Gastrocnemius medialis (tissue), 4 donors: ENCODE measurements around the gene SPINK4. TPM values are rescaled to one million over a fixed set of nuclear protein-coding genes. Genes with fewer than 3 reads are reported as not detected.

Experiments
- ATAC-seq, 2 donors: fragments of 150-250 bp; one replicate each; pipeline ENCODE4 v1.9.1; 2016
- DNase-seq, 2 donors: peaks; one replicate each; pipeline ENCODE4 v3.0.0-alpha.2; 2019
- H3K27ac ChIP-seq, 4 donors: fragments of 200-600 bp; sonication (generic); 1 replicate in 1 of 4; 2 replicates in 3 of 4; pipeline ENCODE4 v1.5.1; 2016 to 2018; ENCODE audit warnings: mild to moderate bottlenecking in 2 of 4, moderate library complexity in 1 of 4
- H3K27me3 ChIP-seq, 3 donors: fragments of 200-600 bp; sonication (generic) in 2 of 3; 1 replicate in 1 of 3; 2 replicates in 2 of 3; pipeline versions ENCODE4 v1.5.1 to v1.6.0; 2016 to 2019; ENCODE audit warnings: mild to moderate bottlenecking in 1 of 3, moderate library complexity in 1 of 3
- H3K36me3 ChIP-seq, 2 donors: fragments of 200-600 bp; sonication (generic) in 1 of 2; one replicate each; pipeline ENCODE4 v1.5.1; 2017 to 2018
- H3K4me1 ChIP-seq, 2 donors: fragments of 200-600 bp; sonication (generic) in 1 of 2; one replicate each; pipeline ENCODE4 v1.5.1; 2016 to 2017; ENCODE audit warnings: mild to moderate bottlenecking in 2 of 2
- H3K4me3 ChIP-seq, 4 donors: fragments of 200-600 bp; sonication (generic) in 3 of 4; 1 replicate in 1 of 4; 2 replicates in 3 of 4; pipeline ENCODE4 v1.5.1; 2016 to 2019; ENCODE audit warnings: mild to moderate bottlenecking in 2 of 4
- H3K9me3 ChIP-seq, 3 donors: fragments of 200-600 bp; sonication (generic) in 2 of 3; 1 replicate in 1 of 3; 2 replicates in 2 of 3; pipeline ENCODE4 v1.5.1; 2016 to 2019
- CTCF ChIP-seq, 5 experiments: fragments of 450-650 bp in 3 of 5; fragments of 200-600 bp in 2 of 5; sonication (generic) in 2 of 5; IDR thresholded peaks in 4 of 5; conservative IDR thresholded peaks in 1 of 5; 1 replicate in 4 of 5; 2 replicates in 1 of 5; pipeline ENCODE4 v1.5.1; 2016 to 2019; ENCODE audit warnings: antibody characterized with exemption in 5 of 5, mild to moderate bottlenecking in 3 of 5, moderate library complexity in 3 of 5
- POLR2A ChIP-seq, 2 donors: fragments of 450-650 bp; IDR thresholded peaks; one replicate each; pipeline ENCODE4 v1.6.1; 2017; ENCODE audit warnings: antibody characterized with exemption in 2 of 2, mild to moderate bottlenecking in 2 of 2, moderate library complexity in 2 of 2
- in situ Hi-C, 4 donors: fragments of 200-750 bp; cut with MboI; loops; one replicate each; pipeline versions ENCODE4 v1.15.0 to v1.8.0; 2017; ENCODE audit warnings: low sequenced_read_pairs in 4 of 4
- intact Hi-C: fragments of 100-400 bp; cut with DNase I; formaldehyde crosslinking; loops from one replicate; pipeline ENCODE4 v1.15.1; 2023; ENCODE audit warnings: low total_unique reads
- total RNA-seq, 4 donors: library from RNA; depleted of rRNA; stranded (reverse); fragments of >200 nt; gene quantifications; one replicate each; pipeline versions ENCODE4 v1.1.0 to v1.2.3, GENCODE V29; 2016

SPINK4 gene
- total RNA-seq, 4 donors from 2014 or later, result not detected

GRCh38 chr9:33255014-33255413, 15.0 kb downstream of the SPINK4 start:
- Histone ChIP-seq H3K27ac (peak overlapping the region in 1 of 4 donors; percentile 7), H3K36me3 (peaks cover 5 to 80% of the 10 kb centered on the region in 2 donors), H3K4me1 (peaks cover 15 to 27% of the 10 kb centered on the region in 2 donors), H3K27me3 (no peaks in the 10 kb centered on the region), H3K9me3 (no peaks in the 10 kb centered on the region), H3K4me3 (no peak overlapping the region)
- intact Hi-C loops (no loop called here), in situ Hi-C loops (no loop called here)
- TF ChIP-seq POLR2A (IDR thresholded peaks at IDR 0.05) (no peak), CTCF (IDR thresholded peaks at IDR 0.05 in 4 of 5, conservative IDR thresholded peaks at IDR 0.05 in 1 of 5) (no peak)
- no peak for DNase-seq
- ATAC-seq, result no peak

GRCh38 chr9:33255471-33255870, 15.5 kb downstream of the SPINK4 start:
- peaks cover 15 to 27% of the 10 kb centered on the region in 2 donors for H3K4me1 ChIP-seq
- H3K27me3 ChIP-seq, result no peaks in the 10 kb centered on the region
- DNase-seq, result no peak
- peak overlapping the region in 1 of 4 donors; percentile 74 for H3K27ac ChIP-seq
- in situ Hi-C loops, result no loop called here
- no peaks in the 10 kb centered on the region for H3K9me3 ChIP-seq
- TF ChIP-seq CTCF (IDR thresholded peaks at IDR 0.05 in 4 of 5, conservative IDR thresholded peaks at IDR 0.05 in 1 of 5), result no peak
- no peak for TF ChIP-seq POLR2A (IDR thresholded peaks at IDR 0.05)
- no peak for ATAC-seq
- H3K36me3 ChIP-seq, result peaks cover 5 to 84% of the 10 kb centered on the region in 2 donors
- no peak overlapping the region for H3K4me3 ChIP-seq
- intact Hi-C loops, result no loop called here

- H3K27me3 ChIP-seq, result no peaks in the 10 kb centered on the region
- in situ Hi-C loops (no loop called here), intact Hi-C loops (no loop called here)
- no peak for ATAC-seq
- peaks cover 15 to 27% of the 10 kb centered on the region in 2 donors for H3K4me1 ChIP-seq
- peak overlapping the region in 2 of 4 donors; percentile 74 to 82 for H3K27ac ChIP-seq
- no peak for TF ChIP-seq POLR2A (IDR thresholded peaks at IDR 0.05)
- TF ChIP-seq CTCF (IDR thresholded peaks at IDR 0.05 in 4 of 5, conservative IDR thresholded peaks at IDR 0.05 in 1 of 5), result no peak
- no peaks in the 10 kb centered on the region for H3K9me3 ChIP-seq
- no peak for DNase-seq
- H3K4me3 ChIP-seq, result no peak overlapping the region
- H3K36me3 ChIP-seq, result peaks cover 5 to 89% of the 10 kb centered on the region in 2 donors
These were observed 16.3 kb downstream of the SPINK4 start for GRCh38 chr9:33256236-33256635.

GRCh38 chr9:33257276-33257675, 17.3 kb downstream of the SPINK4 start:
- Histone ChIP-seq H3K36me3 (peaks cover 5 to 96% of the 10 kb centered on the region in 2 donors), H3K27ac (peak overlapping the region; percentile 59 to 82 (median 70)), H3K4me1 (peaks cover 15 to 29% of the 10 kb centered on the region in 2 donors), H3K9me3 (no peaks in the 10 kb centered on the region), H3K27me3 (no peaks in the 10 kb centered on the region), H3K4me3 (no peak overlapping the region)
- ATAC-seq (peak; percentile 74 to 84), DNase-seq (peak in 1 of 2 donors; percentile 33)
- in situ Hi-C loops (no loop called here), intact Hi-C loops (no loop called here)
- TF ChIP-seq POLR2A (IDR thresholded peaks at IDR 0.05) (no peak), CTCF (IDR thresholded peaks at IDR 0.05 in 4 of 5, conservative IDR thresholded peaks at IDR 0.05 in 1 of 5) (no peak)

GRCh38 chr9:33260372-33260771, 20.4 kb downstream of the SPINK4 start:
- in situ Hi-C loops, result no loop called here
- DNase-seq (no peak), ATAC-seq (no peak)
- intact Hi-C loops, result no loop called here
- Histone ChIP-seq H3K9me3 (no peaks in the 10 kb centered on the region), H3K36me3 (peaks cover 3 to 67% of the 10 kb centered on the region in 2 donors), H3K4me3 (no peak overlapping the region), H3K27me3 (no peaks in the 10 kb centered on the region), H3K27ac (peak overlapping the region in 3 of 4 donors; percentile 65 to 82 (median 74)), H3K4me1 (peaks cover 24 to 42% of the 10 kb centered on the region in 2 donors)
- TF ChIP-seq CTCF (IDR thresholded peaks at IDR 0.05 in 4 of 5, conservative IDR thresholded peaks at IDR 0.05 in 1 of 5) (no peak), POLR2A (IDR thresholded peaks at IDR 0.05) (no peak)
